HG03135 (cell line): ENCODE data around the gene GALNS.

Experiments used
- ATAC-seq: cut with Tn5 transposase; IDR thresholded peaks from one replicate; pipeline ENCODE4 v1.9.1; 2021; ENCODE audit warnings: mild to moderate bottlenecking, moderate library complexity; ENCODE audit not compliant: unreplicated experiment

The GALNS gene

DNA sequence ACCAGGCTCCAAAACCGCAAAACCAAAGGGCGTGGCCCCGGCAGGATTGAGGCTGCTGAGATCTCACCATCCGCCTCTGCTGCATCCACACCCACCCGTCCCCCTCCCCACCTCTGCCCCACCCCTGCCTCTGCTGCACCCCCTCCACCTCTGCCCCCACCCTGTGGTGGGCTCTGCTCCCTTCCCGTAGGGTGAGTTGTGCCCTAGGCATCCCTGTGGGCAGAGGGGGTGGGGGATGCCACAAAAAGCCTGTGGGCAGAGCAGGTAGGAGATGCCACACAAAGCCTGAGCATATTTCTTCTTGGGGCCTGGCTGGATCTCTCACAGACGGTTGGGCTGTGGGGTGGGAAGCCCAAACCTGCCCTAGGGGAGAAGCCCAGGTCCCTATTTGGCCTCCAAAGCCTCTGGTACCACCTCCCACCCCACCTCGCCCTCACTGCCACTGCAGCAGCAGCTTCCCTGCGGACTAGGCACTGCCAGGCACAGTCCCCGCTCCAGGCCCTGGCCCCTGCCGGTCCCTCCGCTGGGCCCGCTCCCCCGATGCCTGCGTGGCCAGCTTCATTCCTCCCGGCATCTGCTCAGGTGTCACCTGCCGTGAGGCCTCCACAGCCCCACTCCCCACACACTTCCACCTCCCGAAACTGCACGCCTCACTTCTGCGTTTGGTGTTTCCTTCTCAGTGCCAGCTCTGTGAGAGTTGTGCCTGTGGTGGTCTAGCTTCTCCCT, 21.0 kb upstream of the GALNS start:
- no peak for ATAC-seq

DNA sequence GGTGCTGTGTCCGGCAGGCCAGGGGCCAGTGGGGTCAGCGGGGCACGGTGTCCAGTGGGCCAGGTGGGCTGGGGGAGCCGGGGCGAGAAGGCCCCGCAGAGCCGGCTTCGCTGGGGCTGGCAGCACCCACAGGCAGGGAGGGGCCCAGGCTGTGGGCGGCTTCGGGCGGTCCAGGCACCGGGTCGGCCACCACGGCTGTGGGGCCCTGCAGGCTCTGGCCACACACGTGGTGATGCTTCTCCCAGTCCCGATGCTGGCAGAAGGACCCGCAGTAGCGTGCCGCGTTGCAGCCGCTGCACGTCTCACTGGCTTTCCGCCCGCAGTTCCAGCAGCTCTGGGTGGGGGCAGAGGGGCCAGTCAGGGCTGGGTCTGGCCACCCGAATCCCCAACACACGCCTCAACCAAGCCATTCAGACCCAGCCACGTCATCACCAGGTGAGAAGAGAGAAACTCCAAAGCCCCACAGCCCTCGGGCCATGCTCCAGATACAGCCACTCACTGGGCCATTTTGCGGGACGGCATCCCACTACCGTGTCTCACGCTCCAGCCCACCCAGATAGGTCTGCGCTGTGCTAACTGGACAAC, 20.3 kb upstream of the GALNS start:
- ATAC-seq = no peak

DNA sequence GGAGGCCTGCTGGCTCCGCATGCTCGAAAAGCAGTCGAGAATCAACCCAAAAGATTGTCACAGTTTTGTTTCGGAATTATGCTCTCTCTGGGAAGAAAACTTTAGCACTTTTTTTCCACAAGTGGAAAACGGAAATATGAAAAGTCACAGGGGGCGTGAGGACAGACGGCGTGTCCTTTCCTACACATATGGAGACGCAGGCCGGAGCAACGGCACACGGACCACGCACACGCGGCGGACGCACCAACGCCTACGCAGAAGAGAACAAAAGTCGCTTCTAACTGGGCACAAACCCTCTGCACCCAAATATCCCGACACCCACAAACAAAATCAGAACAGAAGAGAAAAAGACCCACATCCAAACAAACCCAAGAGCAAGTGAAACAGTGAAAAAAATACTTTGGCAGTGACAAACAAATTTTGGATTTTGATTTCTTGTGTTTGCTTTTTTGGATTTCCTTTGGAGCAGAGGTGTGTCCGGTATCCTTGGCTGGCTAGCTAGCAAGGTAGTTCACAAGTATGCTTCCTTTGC, 19.0 kb upstream of the GALNS start:
- ATAC-seq = no peak

DNA sequence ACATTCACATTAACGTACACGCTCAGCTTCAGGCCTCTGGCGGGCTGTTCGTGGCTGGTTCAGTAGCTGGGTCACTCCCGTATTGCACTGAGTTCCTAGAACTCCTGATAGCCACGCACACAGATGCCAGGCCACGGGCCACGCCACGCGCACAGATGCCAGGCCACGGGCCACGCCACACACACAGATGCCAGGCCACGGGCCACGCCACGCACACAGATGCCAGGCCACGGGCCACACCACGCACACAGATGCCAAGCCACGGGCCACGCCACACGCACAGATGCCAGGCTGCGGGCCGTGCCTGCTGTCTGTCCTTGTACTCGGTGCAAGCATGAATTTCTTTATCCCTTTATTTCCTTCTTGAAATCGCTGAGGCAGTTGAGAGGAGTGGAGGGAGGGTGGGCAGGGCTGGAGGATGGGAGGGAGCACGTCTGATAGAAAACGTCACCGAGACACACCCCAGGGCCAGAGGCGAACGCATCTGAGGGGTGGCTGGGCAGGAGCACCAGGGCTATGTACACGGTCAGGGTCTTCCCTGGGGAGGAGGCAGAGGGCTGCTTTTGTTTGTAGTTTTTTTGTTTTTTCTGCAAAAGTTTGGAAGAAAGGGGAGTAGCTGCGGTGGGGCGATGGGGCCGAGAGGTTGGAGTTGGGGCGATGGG, 18.3 kb upstream of the GALNS start:
- no peak for ATAC-seq

DNA sequence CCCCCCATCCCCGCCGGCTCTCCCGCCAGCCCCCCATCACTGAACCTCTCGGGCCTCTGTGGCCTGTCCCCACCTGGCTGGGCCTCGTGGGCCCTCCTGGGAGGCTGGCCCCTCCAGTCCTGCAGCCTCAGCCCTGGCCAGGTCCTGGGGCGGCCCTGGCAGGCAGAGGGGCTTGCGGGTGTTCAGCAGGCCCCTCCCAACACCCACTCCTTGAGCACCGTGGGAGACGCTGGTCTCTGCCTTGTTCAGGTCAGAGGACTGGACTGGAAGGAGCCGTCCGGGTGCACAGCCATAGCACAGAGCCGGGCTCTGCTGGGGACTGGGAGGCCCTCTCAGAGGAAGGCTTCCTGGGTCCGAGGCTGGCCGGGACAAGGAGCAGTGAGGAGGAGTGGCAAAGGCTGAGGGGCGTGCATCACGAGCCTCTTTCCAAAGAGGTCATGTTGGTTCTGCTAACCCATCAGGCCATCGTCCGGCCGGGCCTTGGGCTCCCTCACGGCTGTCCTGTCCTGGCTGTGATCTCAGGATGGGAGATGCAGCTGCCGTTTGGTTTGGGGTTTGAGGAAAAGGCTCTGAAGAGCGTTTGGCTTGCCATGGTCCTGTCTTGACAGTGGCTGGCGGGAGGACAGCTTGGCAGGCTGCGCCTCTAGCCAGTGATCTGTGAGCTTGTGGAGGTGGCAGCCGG, 16.0 kb upstream of the GALNS start:
- no peak for ATAC-seq

- ATAC-seq = no peak
Observed at GRCh38 chr16:88871730-88872416, 15.1 kb upstream of the GALNS start.

DNA sequence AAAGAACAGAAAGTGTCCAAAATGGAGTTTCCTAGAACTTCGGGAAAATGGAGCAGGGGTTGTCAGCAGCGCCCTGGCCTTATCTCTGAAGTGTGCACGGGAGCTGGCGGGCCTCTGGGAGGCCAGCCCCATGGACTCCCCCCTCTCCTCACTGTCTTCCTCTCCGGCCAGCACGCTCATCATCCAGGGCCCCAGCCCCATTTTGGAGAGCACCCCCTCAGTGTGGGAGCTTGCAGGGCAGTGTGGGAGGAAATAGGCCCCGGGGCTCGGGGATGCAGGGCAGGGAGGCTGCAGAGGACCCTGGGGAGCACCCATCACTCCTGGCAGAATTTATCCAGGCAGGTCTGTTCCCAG, 14.6 kb upstream of the GALNS start:
- ATAC-seq = no peak

DNA sequence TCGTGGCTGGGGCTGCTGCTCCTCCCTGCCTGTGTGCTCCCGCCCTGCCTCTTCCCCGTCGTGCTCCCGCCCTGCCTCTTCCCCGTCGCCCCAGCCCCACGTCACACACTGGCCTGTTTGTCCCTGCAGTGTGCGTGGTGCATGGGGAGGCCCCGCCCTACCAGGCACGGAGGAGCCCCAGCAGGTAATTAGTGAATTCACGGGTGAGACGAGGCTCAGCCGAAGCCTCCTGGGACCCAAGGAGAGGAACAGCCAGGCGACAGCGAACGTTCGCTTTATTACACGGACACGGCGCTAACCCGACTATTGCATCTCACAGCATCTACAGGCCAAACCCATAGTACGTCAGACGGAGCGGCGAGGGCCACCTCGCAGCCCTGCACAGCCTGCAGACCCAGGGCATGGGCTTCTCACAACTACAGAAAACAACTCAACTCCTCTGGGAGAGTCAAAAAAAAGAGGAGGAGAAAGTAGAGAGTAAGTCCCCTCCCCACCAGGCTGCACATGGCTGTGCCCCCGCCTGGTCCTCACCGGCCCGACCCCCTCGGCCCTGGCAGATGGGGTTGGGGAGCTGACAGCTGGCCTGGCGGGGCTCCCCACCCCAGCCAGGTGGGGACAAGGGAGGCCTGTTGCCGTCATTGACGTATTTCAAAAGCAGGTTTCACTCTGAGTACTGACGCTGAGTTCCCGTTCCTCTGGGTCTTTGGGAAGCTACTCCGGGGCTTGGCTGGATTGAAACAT, 14.0 kb upstream of the GALNS start:
- ATAC-seq = no peak

- no peak for ATAC-seq
Observed at GRCh38 chr16:88869673-88869980, 12.9 kb upstream of the GALNS start.

GRCh38 chr16:88868974-88869672, 12.4 kb upstream of the GALNS start:
- ATAC-seq = no peak

GRCh38 chr16:88867581-88868246, 11.0 kb upstream of the GALNS start:
- no peak for ATAC-seq

DNA sequence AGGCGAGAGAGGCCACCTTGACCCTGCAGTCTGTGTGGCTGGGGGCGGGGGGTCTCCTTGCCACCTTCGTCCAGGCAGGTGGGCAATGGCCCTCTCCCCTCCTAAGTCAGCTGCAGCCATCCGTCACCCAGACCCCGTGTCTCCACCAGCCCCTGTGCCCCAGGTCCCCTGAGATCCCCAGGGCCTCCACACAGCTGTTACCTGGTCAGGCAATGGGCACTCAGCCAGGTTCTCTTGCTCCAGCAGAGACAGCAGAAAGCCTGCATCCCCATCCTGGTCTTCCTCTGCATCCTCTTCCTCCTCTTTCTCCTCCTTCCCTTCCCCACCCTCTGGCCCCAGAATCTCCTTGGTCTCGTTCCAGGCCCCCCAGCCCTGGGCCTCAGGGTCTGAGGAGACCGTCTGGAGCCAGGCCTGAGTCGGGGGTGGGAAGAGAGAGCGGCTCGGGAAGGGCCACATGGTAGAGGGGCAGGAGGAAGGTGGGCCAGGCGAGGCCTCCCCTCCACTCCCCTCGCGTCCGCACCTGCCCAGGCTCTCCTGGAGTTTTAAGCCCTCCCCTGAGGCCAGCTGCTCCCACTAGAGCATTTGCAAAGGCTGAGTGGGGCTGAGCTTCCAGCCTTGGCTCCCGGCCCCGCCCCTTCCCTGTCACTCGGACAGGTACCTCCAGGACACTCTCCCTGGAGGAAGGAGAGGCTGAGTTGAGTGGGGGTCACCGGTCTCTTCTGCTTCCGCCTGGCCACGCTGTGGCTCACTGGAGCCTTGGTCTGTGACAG, 9.6 kb upstream of the GALNS start, which contains the start of gene PABPN1L:
Gene PABPN1L (minus strand): TSS at position 510 of the 770 bp plus-strand sequence. CDS start 54 bp downstream, at position 456.
- no peak for ATAC-seq

- no peak for ATAC-seq
Observed at GRCh38 chr16:88865742-88866141, 9.0 kb upstream of the GALNS start.

- no peak for ATAC-seq
Observed at GRCh38 chr16:88865310-88865709, 8.6 kb upstream of the GALNS start.

DNA sequence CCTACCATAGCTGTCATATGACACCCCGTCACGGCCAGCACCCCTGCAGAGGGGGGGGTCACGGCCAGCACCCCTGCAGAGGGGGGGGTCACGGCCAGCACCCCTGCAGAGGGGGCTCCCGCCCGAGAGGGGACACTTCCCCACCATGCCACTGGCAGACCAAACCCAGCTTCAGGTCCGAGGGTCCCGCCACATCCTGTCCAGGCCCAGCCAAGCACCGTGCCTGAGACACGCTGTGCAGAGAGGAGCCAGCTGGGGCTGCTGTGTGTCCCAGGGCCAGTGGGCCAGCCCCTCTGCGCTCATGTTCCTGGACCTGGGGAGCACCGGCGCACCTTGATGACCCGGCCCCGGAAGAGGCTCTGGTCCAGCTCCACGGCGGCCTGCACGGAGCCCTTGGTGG, 7.8 kb upstream of the GALNS start:
- ATAC-seq = no peak

DNA sequence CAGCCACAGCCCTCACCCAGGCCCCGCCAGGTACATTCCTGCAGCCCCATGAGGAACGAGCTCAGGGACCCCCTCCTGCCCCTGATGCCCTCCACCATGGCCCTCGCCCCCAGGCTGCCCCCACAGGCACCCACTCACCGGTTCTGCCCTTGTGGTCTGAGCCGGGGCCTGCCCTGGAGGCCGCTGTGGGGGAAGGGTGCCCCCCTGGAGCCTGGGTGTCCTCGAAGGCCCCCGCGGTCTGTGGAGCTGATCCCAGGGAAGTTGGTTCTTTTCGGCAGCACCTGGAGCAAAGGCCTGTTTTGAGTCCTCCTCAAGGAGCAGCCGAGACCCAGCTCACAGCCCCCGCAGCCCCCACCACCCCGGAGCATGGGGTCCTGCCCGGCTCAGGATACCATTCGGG, 7.4 kb upstream of the GALNS start:
- no peak for ATAC-seq

DNA sequence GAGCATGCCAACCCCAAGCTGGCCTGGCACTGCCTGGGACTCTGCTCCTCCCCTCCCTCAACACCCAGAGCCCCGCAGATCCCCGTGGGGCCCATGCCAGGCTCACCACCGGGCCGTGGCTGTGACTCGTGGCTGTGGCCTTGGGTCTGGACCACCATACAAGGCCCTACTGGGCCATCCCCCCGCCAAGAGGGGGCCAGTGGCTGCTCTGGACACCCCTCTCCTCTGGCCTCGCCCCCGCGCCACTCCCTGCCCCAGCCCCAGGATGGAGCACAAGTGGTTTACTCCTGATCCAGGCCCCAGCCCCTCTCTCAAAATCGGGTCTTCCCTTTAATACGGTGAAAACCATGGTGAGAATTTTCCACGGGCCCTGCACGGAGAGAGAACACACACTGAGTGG, 6.7 kb upstream of the GALNS start:
- ATAC-seq = no peak

DNA sequence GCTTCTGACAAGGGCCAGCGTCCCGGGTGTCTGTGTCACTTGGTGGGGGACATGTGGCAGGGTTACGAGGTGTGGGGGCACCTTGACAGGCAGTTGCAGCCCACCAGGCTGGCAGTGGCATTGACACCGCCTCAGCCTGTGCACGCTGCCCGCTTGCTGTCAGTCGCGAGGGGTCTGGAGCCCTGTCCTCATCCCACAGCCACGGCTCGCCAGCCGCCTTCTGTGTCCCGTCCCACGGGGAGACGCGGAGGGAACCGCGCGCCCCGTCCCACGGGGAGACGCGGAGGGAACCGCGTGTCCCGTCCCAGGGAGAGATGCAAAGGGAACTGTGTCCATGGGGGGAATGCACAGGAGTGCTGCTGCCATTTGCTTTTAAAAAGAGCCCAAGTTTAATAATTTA, 6.2 kb upstream of the GALNS start:
- ATAC-seq = no peak

- no peak for ATAC-seq
Observed at GRCh38 chr16:88861359-88861758, 4.6 kb upstream of the GALNS start.
